Liver (tissue), 9 donors: ENCODE measurements around the gene CWH43. TPM values are rescaled to one million over a fixed set of nuclear protein-coding genes. Genes with fewer than 3 reads are reported as not detected.

Experiments used
- DNase-seq: peaks from one replicate; pipeline ENCODE4 v3.0.0-alpha.2; 2017; ENCODE audit warnings: low spot score
- H3K27ac ChIP-seq, 2 donors: one replicate each; pipeline ENCODE4 v1.7.0; 2013; ENCODE audit warnings: inconsistent platforms in 2 of 2, low read length in 2 of 2, control low read depth in 1 of 2, low read depth in 1 of 2, mild to moderate bottlenecking in 1 of 2
- H3K27me3 ChIP-seq, 4 donors: one replicate each; pipeline versions ENCODE4 v1.6.1 to v1.7.0; 2013; ENCODE audit warnings: low read length in 3 of 4, inconsistent platforms in 1 of 4, mild to moderate bottlenecking in 1 of 4, moderate library complexity in 1 of 4; ENCODE audit not compliant: control insufficient read depth in 4 of 4, insufficient read depth in 4 of 4
- H3K36me3 ChIP-seq, 4 donors: one replicate each; pipeline versions ENCODE4 v1.6.1 to v1.7.0; 2013; ENCODE audit warnings: low read length in 3 of 4, mild to moderate bottlenecking in 3 of 4, low read depth in 1 of 4, moderate library complexity in 1 of 4; ENCODE audit not compliant: control insufficient read depth in 4 of 4, insufficient read depth in 3 of 4
- H3K4me1 ChIP-seq, 4 donors: one replicate each; pipeline versions ENCODE4 v1.6.1 to v1.7.0; 2013; ENCODE audit warnings: low read length in 3 of 4, mild to moderate bottlenecking in 3 of 4, moderate library complexity in 1 of 4; ENCODE audit not compliant: control insufficient read depth in 4 of 4, insufficient read depth in 4 of 4
- H3K4me3 ChIP-seq, 3 donors: one replicate each; pipeline versions ENCODE4 v1.6.1 to v1.7.0; 2013; ENCODE audit warnings: low read length in 3 of 3, control low read depth in 1 of 3, low read depth in 1 of 3, mild to moderate bottlenecking in 1 of 3
- H3K9ac ChIP-seq, 2 donors: one replicate each; pipeline ENCODE4 v1.7.0; 2013; ENCODE audit warnings: low read length in 2 of 2, mild to moderate bottlenecking in 2 of 2, moderate library complexity in 2 of 2, control low read depth in 1 of 2, low read depth in 1 of 2
- H3K9me3 ChIP-seq, 4 donors: one replicate each; pipeline versions ENCODE4 v1.6.1 to v1.7.0; 2013; ENCODE audit warnings: low read length in 3 of 4; ENCODE audit not compliant: control insufficient read depth in 4 of 4
- ATF3 ChIP-seq: IDR thresholded peaks from 2 replicates; pipeline ENCODE4 v1.6.1; 2016; ENCODE audit warnings: antibody characterized with exemption
- EGR1 ChIP-seq, 2 donors: IDR thresholded peaks; 2 replicates each; pipeline ENCODE4 v1.6.1; 2016 to 2018; ENCODE audit warnings: antibody characterized with exemption in 2 of 2, low read depth in 2 of 2
- FOXA1 ChIP-seq: IDR thresholded peaks from 2 replicates; pipeline ENCODE4 v1.6.1; 2016; ENCODE audit warnings: antibody characterized with exemption
- FOXA2 ChIP-seq: IDR thresholded peaks from 2 replicates; pipeline ENCODE4 v1.6.1; 2016; ENCODE audit warnings: antibody characterized with exemption
- GABPA ChIP-seq, 2 donors: IDR thresholded peaks in 1 of 2; conservative IDR thresholded peaks in 1 of 2; 2 replicates each; pipeline ENCODE4 v1.6.1; 2016; ENCODE audit warnings: antibody characterized with exemption in 2 of 2, mild to moderate bottlenecking in 1 of 2, moderate library complexity in 1 of 2
- HNF4A ChIP-seq, 2 donors: conservative IDR thresholded peaks; 2 replicates each; pipeline ENCODE4 v1.6.1; 2016; ENCODE audit warnings: antibody characterized with exemption in 2 of 2, mild to moderate bottlenecking in 2 of 2
- HNF4G ChIP-seq: IDR thresholded peaks from 2 replicates; pipeline ENCODE4 v1.6.1; 2016; ENCODE audit warnings: antibody characterized with exemption
- JUND ChIP-seq, 2 donors: IDR thresholded peaks; 2 replicates each; pipeline ENCODE4 v1.6.1; 2016; ENCODE audit warnings: antibody characterized with exemption in 2 of 2
- MAX ChIP-seq: IDR thresholded peaks from 2 replicates; pipeline ENCODE4 v1.6.1; 2016; ENCODE audit warnings: antibody characterized with exemption
- NR2F2 ChIP-seq: IDR thresholded peaks from 2 replicates; pipeline ENCODE4 v1.6.1; 2016; ENCODE audit warnings: antibody characterized with exemption
- RAD21 ChIP-seq, 2 donors: IDR thresholded peaks; 2 replicates each; pipeline ENCODE4 v1.6.1; 2016; ENCODE audit warnings: antibody characterized with exemption in 2 of 2, mild to moderate bottlenecking in 2 of 2
- REST ChIP-seq: IDR thresholded peaks from 2 replicates; pipeline ENCODE4 v1.6.1; 2016; ENCODE audit warnings: antibody characterized with exemption, mild to moderate bottlenecking
- RXRA ChIP-seq, 2 donors: IDR thresholded peaks; 2 replicates each; pipeline ENCODE4 v1.6.1; 2017 to 2018; ENCODE audit warnings: antibody characterized with exemption in 2 of 2, mild to moderate bottlenecking in 1 of 2
- SP1 ChIP-seq: IDR thresholded peaks from 2 replicates; pipeline ENCODE4 v1.6.1; 2018; ENCODE audit warnings: antibody characterized with exemption, mild to moderate bottlenecking
- TAF1 ChIP-seq: conservative IDR thresholded peaks from 2 replicates; pipeline ENCODE4 v1.6.1; 2016; ENCODE audit warnings: antibody characterized with exemption, mild to moderate bottlenecking
- YY1 ChIP-seq: IDR thresholded peaks from 2 replicates; pipeline ENCODE4 v1.6.1; 2016; ENCODE audit warnings: antibody characterized with exemption, mild to moderate bottlenecking
- WGBS: extraction: QIAGEN DNeasy Blood & Tissue Kit; methylation state at CpG from one replicate; pipeline ENCODE4 v1.1.7; 2013; 5-methylcytosine and 5-hydroxymethylcytosine counted together
- polyA plus RNA-seq, 2 donors: library from polyadenylated mRNA; stranded (reverse) in 1 of 2; unstranded in 1 of 2; fragments of 200-250 nt in 1 of 2; fragments of >200 nt in 1 of 2; fragmentation: Nextera tagmentation in 1 of 2; extraction: Ambion mirVana in 1 of 2; gene quantifications; one replicate each; pipeline versions ENCODE4 v1.2.1 to v1.2.3, GENCODE V29; 2013 to 2015
- total RNA-seq, 2 donors: library from RNA; depleted of rRNA; stranded (reverse); fragments of >200 nt; gene quantifications; one replicate each; pipeline ENCODE4 v1.2.3, GENCODE V29; 2014
- TF ChIP-seq, protein P1 (sequence below): fragments of 150-350 bp; IDR thresholded peaks from 2 replicates; pipeline ENCODE4 v1.5.1; 2017; ENCODE audit warnings: improper control_type of control experiment, low read depth, low read length; ENCODE audit not compliant: missing input control
- TF ChIP-seq, protein P2 (sequence below): IDR thresholded peaks from 2 replicates; pipeline ENCODE4 v1.6.1; 2016; ENCODE audit warnings: antibody characterized with exemption
- donor health status: healthy.
- donor health status: healthy.
- donor health status: healthy.
- donor health status: healthy.
- donor health status: healthy.

Gene CWH43
- total and polyA plus RNA-seq, 4 donors, result 0.08 to 0.13 (median 0.10) TPM; not detected in 1

DNA sequence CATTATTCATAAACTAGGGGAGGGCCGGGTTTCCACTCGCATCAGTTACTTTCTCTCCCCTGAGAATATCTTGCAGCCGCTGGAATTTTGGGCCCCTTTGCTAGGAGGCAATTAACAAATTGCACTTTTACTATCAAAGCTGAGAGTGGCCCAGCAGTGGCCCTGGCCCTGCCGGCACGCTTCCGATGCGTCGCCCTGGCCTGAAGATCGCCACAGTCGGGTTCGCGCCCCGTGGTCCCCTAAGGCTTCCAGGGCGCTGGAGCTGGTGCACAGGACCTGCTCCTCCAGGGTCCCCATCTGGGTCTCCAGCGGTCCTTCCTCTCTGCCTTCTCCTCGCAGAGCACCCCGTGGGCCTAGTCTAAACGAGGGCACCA lies 486 bp upstream of the CWH43 start:
- no peaks in the 10 kb centered on the region for H3K9me3 ChIP-seq
- WGBS, result 39% methylated on average over 18 of the region's 18 CpGs
- no peaks in the 10 kb centered on the region for H3K27me3 ChIP-seq
- DNase-seq, result no peak
- peaks cover 7 to 11% (median 9%) of the 10 kb centered on the region in 4 donors for H3K4me1 ChIP-seq
- peak overlapping the region; percentile 23 to 57 (median 51) for H3K4me3 ChIP-seq
- no peaks in the 10 kb centered on the region for H3K36me3 ChIP-seq
- no peak overlapping the region for H3K27ac ChIP-seq
- no peak for TF ChIP-seq MAX
- TF ChIP-seq RXRA (IDR thresholded peaks at IDR 0.05), result no peak
- no peak for TF ChIP-seq EGR1 (IDR thresholded peaks at IDR 0.05; ENCODE audit: low read depth in 2 of 2)
- TF ChIP-seq HNF4G, result no peak
- TF ChIP-seq SP1, result no peak
- TF ChIP-seq FOXA1, result no peak
- TF ChIP-seq RAD21 (IDR thresholded peaks at IDR 0.05), result no peak
- TF ChIP-seq ATF3, result no peak
- no peak for TF ChIP-seq REST
- no peak for TF ChIP-seq NR2F2
- TF ChIP-seq HNF4A (conservative IDR thresholded peaks at IDR 0.05), result no peak
- no peak for TF ChIP-seq FOXA2
- TF ChIP-seq, protein P1, sequence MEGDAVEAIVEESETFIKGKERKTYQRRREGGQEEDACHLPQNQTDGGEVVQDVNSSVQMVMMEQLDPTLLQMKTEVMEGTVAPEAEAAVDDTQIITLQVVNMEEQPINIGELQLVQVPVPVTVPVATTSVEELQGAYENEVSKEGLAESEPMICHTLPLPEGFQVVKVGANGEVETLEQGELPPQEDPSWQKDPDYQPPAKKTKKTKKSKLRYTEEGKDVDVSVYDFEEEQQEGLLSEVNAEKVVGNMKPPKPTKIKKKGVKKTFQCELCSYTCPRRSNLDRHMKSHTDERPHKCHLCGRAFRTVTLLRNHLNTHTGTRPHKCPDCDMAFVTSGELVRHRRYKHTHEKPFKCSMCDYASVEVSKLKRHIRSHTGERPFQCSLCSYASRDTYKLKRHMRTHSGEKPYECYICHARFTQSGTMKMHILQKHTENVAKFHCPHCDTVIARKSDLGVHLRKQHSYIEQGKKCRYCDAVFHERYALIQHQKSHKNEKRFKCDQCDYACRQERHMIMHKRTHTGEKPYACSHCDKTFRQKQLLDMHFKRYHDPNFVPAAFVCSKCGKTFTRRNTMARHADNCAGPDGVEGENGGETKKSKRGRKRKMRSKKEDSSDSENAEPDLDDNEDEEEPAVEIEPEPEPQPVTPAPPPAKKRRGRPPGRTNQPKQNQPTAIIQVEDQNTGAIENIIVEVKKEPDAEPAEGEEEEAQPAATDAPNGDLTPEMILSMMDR, result no peak
- TF ChIP-seq, protein P2, sequence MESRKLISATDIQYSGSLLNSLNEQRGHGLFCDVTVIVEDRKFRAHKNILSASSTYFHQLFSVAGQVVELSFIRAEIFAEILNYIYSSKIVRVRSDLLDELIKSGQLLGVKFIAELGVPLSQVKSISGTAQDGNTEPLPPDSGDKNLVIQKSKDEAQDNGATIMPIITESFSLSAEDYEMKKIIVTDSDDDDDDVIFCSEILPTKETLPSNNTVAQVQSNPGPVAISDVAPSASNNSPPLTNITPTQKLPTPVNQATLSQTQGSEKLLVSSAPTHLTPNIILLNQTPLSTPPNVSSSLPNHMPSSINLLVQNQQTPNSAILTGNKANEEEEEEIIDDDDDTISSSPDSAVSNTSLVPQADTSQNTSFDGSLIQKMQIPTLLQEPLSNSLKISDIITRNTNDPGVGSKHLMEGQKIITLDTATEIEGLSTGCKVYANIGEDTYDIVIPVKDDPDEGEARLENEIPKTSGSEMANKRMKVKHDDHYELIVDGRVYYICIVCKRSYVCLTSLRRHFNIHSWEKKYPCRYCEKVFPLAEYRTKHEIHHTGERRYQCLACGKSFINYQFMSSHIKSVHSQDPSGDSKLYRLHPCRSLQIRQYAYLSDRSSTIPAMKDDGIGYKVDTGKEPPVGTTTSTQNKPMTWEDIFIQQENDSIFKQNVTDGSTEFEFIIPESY, result no peak
- TF ChIP-seq YY1, result no peak
- TF ChIP-seq GABPA (IDR thresholded peaks at IDR 0.05 in 1 of 2, conservative IDR thresholded peaks at IDR 0.05 in 1 of 2), result no peak
- TF ChIP-seq JUND (IDR thresholded peaks at IDR 0.05), result no peak
- TF ChIP-seq TAF1, result no peak
- no peak overlapping the region for H3K9ac ChIP-seq
